Measurements from ENCODE around the gene MT1H.
"Not testable (repeated sequence)": the region's sequence is repeated elsewhere in the genome, so short reads cannot be mapped to it uniquely, and the experiment has no call there.

Gene MT1H

GRCh38 chr16:56684926-56685590 is 15.4 kb downstream of the MT1H start:
- no peak for DNase-seq

- no peak for DNase-seq
These were observed 17.1 kb downstream of the MT1H start for GRCh38 chr16:56686758-56687157.

GRCh38 chr16:56688762-56689161 is 19.1 kb downstream of the MT1H start:
- DNase-seq, result no peak

- DNase-seq, result no peak
These were observed 19.6 kb downstream of the MT1H start for GRCh38 chr16:56689171-56689570.

- no peak for DNase-seq
These were observed 21.0 kb downstream of the MT1H start for GRCh38 chr16:56690420-56691122.

GRCh38 chr16:56691885-56692284 is 22.3 kb downstream of the MT1H start:
- no peak for DNase-seq

GRCh38 chr16:56695246-56695645 is 25.6 kb downstream of the MT1H start:
- no peak for DNase-seq

- no peak for DNase-seq
These were observed 28.0 kb downstream of the MT1H start for GRCh38 chr16:56697456-56698155.

GRCh38 chr16:56700195-56700594 is 30.6 kb downstream of the MT1H start:
- DNase-seq, result no peak

GRCh38 chr16:56700631-56701030 is 31.0 kb downstream of the MT1H start:
- no peak for DNase-seq

GRCh38 chr16:56701534-56701933 is 31.9 kb downstream of the MT1H start:
- no peak for DNase-seq

- DNase-seq, result no peak
These were observed 33.2 kb downstream of the MT1H start for GRCh38 chr16:56702836-56703235.

- DNase-seq, result peak in 2 of 5 experiments; percentile 40 to 79
These were observed 39.2 kb downstream of the MT1H start for GRCh38 chr16:56708525-56709442.

- no peak for DNase-seq
These were observed 39.9 kb downstream of the MT1H start for GRCh38 chr16:56709443-56710040.

- DNase-seq, result no peak
These were observed 40.6 kb downstream of the MT1H start for GRCh38 chr16:56710181-56710737.

GRCh38 chr16:56711862-56712261 is 42.2 kb downstream of the MT1H start:
- DNase-seq, result no peak

- no peak for DNase-seq
These were observed 44.2 kb downstream of the MT1H start for GRCh38 chr16:56713794-56714193.

GRCh38 chr16:56715126-56715525 is 45.5 kb downstream of the MT1H start:
- no peak for DNase-seq

GRCh38 chr16:56716761-56717160 is 47.1 kb downstream of the MT1H start:
- no peak for DNase-seq

- not testable (repeated sequence) for DNase-seq
These were observed 47.9 kb downstream of the MT1H start for GRCh38 chr16:56717532-56717931.

Data from T-helper 2 cell (primary cell).